HG02852 (cell line): Measurements from ENCODE around the gene CDH13.

Experiments used
- ATAC-seq: cut with Tn5 transposase; IDR thresholded peaks from one replicate; pipeline ENCODE4 v1.9.1; 2021; ENCODE audit warnings: mild to moderate bottlenecking, moderate library complexity; ENCODE audit not compliant: unreplicated experiment

Gene CDH13

GRCh38 chr16:82772215-82772614, 145.4 kb downstream of the CDH13 start:
- no peak for ATAC-seq

- ATAC-seq, result no peak
Measured at GRCh38 chr16:82773018-82773417, 146.2 kb downstream of the CDH13 start.

DNA sequence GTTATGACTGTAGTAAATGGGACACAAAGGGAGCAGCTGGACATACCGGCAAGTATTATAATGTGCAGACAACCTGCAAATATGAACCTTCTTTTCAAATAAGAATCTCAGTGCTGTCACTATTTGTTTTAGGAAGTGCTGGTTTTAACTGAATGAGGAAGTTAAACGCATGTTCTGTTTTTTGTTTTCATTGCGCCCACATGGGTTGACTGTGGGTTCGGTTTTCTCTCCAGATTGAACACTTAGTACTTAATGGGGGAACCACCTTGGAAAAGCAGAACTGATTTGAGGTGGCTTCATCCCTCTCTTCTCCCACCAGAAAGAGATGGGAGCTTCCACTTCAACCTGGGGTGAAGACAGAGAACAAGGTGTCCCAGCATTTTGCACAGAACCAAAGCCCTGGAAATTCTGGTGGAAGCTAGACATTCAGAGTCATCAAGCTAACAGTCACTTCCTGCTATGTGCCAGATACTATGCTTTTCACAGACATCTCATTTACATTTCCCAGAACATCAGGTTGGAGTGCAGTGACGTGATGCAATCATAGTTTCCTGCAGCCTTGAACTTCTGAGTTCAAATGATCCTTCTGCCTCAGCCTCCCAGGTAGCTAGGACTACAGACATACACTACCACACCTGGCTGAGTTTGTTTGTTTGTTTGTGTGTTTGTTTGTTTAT, 149.8 kb downstream of the CDH13 start:
- peak; percentile 82 for ATAC-seq

DNA sequence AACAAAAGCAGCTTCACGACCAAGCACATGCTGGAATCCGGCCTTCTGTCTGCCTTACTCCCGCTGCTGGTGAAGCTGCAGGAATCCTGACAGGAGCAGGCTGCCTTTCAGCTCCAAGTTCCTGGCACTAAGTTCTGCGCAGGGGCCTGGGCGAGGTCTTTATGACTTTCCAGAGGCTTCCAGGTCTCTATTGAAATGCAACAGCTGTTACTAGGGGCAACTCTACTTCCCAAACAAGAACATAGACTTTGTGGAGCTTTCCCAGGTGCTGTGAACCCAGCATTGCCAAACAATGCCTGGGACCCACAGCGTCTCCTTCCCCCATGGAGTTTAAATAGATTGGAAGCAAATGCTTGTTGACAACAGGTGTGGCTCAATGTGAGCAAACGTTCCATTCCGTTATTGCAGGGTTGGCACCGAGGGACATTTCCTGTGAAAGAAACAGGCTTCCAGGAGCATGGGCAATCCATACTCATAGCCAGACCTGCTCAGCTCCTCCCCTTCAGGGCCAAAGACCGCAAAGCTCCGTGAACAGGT, 156.0 kb downstream of the CDH13 start:
- no peak for ATAC-seq

DNA sequence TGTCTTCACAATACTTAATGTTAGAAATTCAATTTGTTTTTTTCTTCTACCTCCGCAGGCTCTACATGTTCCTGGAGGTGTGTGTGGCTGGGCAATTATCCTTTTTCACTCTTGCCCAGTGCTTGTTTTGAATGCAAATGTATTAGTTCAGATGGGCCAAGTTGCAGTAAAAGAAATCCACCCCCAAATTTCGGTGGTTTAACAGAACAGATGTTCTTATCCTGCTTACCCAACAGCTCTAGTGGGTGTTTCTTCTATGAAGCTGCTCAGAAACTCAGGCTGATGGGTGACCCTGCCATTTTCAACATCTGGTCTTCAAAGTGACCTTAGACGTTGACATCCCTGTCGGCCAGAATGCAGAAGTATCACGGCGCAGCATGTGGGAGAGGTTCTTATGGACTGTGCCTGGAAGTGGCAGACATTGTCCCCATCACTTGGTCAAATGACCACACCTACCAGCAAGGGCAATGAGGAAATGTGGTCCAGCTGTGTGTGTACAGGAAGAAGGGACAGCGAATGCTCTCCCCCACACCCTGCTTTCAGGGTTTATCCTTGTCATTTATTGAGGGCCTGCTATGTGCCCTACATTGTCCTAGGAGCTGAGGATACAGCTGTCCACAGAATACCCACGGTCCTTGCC, 157.3 kb downstream of the CDH13 start:
- ATAC-seq, result peak; percentile 57

GRCh38 chr16:82784573-82784968, 157.8 kb downstream of the CDH13 start:
- no peak for ATAC-seq

GRCh38 chr16:82788225-82788624, 161.5 kb downstream of the CDH13 start:
- no peak for ATAC-seq

DNA sequence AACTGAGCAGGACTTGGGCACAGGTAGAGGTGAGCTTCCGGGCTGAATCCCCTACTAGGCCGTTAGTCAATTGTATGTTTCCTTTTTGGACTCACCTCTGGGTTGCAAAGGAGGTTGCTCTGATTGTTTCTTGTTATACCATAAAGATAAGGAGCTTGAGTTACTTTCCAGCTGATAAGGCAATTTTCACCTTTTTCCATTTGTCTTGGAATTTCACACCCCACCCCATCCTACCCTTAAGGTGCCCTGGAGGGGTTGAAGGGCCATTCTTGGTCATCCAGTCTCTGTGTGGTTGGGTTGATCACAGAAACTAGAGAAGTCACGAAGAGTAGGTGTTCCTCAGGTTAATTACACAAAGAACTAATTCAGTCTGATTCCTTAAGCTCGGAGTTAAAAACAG, 162.2 kb downstream of the CDH13 start:
- ATAC-seq, result no peak

- no peak for ATAC-seq
Measured at GRCh38 chr16:82792693-82793092, 165.9 kb downstream of the CDH13 start.

- no peak for ATAC-seq
Measured at GRCh38 chr16:82793528-82794245, 166.9 kb downstream of the CDH13 start.

- ATAC-seq, result no peak
Measured at GRCh38 chr16:82796047-82796446, 169.3 kb downstream of the CDH13 start.

DNA sequence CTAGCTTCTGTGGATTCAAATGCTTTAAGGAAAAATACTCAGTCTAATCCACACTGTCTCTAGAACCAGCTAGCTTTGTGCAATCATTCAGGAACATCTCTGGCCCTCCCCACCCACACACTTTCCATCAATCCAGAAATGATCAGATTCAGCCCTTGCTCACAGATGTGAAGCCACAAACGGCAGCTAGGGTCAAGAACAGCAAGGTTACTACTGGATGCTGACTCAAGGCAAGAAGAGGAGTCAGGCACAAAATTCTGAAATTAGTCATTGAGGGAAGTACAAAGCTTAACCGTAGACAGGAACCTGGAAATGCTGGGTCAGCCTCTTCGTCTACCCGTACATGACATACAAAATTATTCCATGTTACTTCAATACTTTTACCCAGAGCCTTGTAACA, 174.6 kb downstream of the CDH13 start:
- peak; percentile 58 for ATAC-seq

GRCh38 chr16:82805866-82806265, 179.1 kb downstream of the CDH13 start:
- no peak for ATAC-seq

- ATAC-seq, result no peak
Measured at GRCh38 chr16:82807311-82807710, 180.5 kb downstream of the CDH13 start.

DNA sequence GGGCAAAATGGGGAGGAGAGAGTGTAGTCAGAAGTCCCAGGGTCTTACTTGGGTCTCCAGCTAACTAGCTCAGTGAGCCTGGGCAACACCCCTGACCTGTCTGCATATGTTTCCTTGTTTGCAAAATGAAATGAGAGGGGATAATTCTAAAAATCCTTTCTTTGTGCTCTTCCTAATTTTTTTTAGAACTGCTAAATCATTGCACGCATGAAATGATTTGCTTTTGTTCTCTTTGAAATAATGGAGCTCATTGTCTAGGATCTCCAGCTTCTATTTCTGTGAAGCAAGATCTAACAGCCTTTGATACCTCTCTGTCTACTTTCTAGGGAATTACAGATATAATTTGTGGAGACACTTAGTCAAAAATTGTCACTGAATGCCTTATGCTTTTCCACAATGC, 181.3 kb downstream of the CDH13 start:
- ATAC-seq, result no peak

- ATAC-seq, result no peak
Measured at GRCh38 chr16:82810077-82810476, 183.3 kb downstream of the CDH13 start.

DNA sequence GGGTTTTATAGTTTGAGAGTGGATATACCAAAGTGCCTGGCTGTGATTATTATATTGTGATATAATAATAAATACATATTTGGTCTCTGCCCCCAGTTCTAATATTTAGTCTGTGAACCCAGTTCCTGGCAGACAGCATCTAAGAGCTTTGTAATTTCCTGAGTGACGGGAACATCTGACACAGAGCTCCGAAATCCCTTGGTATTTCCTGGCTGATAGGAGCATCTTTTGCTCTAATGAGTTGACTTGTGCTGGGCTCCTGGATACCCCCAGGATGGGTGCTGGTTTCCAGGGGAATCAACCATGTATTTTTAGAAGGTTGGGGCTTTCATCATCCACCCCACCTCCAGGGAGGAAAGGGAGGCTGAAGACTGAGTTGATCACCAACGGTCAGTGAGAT, 187.3 kb downstream of the CDH13 start:
- ATAC-seq, result no peak

DNA sequence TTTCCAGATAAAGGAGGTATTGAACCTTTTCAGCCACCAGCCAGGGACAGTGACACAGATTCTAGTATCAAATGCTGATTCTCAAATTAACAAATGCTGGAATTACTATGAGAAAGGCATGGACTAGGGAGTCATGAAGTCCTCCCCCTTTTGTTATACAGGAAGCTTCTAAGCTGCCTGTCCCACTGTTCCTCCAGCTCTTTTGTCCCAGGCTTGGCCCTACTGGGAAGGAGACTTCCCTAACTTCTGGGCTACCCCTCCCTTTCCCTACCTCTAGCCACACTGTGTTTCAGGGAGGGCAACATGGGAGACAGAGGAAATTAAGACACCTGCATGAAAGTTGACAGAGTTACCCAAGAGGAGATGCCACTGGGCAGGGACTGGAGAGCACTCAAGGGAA, 192.5 kb downstream of the CDH13 start:
- ATAC-seq, result no peak

GRCh38 chr16:82820855-82821254, 194.1 kb downstream of the CDH13 start:
- no peak for ATAC-seq

- ATAC-seq, result no peak
Measured at GRCh38 chr16:82824408-82824807, 197.6 kb downstream of the CDH13 start.

DNA sequence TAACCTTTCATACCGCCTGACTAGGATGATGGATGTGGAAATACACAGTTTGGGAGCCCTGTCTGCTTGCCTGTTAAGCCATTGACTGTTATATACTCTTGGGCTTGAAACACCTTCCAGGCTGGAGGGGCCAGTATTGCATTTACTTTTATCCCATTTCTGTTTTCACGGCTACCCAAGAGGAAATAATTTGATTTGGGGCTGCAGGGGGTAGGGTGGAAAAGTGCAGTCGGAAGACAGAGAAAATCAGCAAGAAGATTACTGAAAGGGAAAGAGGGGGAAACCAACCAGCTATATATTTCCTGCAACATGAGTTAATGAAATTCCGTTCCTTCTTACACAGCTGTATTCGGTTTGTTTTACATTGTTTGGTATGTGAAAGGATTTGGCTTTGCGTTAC, 202.5 kb downstream of the CDH13 start:
- ATAC-seq, result no peak

DNA sequence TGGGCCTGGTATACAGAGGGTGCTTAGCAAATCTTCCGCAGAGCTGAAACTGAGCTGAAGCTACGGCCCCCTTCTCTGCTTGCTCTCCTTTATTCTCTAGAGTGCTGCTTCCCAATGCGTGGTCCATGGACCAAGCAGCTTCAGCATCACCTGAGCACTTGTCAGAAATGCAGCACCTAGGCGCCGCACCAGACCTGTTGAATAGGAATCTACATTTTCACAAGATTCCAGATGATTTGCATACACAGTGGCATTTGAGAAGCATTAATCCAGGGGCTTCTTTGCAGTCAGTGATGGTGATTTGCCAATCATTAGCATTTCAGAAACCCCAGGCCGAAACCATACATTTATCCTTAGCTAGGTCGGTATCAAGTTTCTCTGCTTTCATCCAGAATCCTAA, 204.2 kb downstream of the CDH13 start:
- no peak for ATAC-seq
